ENCODE results near the gene TRPM1.
A peak's percentile ranks its signal among the peaks of the same experiment; 100 is the strongest.

Gene TRPM1

GRCh38 chr15:31083370-31083780, 18.1 kb downstream of the TRPM1 start:
- DNase-seq (ENCODE audit: low read depth in 2 of 2), result no peak

GRCh38 chr15:31082771-31083369, 18.7 kb downstream of the TRPM1 start:
- DNase-seq (ENCODE audit: low read depth in 2 of 2), result no peak

- no peak for DNase-seq (ENCODE audit: low read depth in 2 of 2)
Observed at GRCh38 chr15:31081588-31082250, 19.8 kb downstream of the TRPM1 start.

- DNase-seq (ENCODE audit: low read depth in 2 of 2), result no peak
Observed at GRCh38 chr15:31081056-31081455, 20.5 kb downstream of the TRPM1 start.

GRCh38 chr15:31080591-31081014, 20.9 kb downstream of the TRPM1 start:
- DNase-seq (ENCODE audit: low read depth in 2 of 2), result peak in 1 of 2 donors; percentile 15

- DNase-seq (ENCODE audit: low read depth in 2 of 2), result no peak
Observed at GRCh38 chr15:31079519-31079918, 22.0 kb downstream of the TRPM1 start.

GRCh38 chr15:31078471-31078870, 23.1 kb downstream of the TRPM1 start:
- DNase-seq (ENCODE audit: low read depth in 2 of 2), result no peak

GRCh38 chr15:31077941-31078340, 23.6 kb downstream of the TRPM1 start:
- DNase-seq (ENCODE audit: low read depth in 2 of 2), result no peak

GRCh38 chr15:31077181-31077580, 24.3 kb downstream of the TRPM1 start:
- no peak for DNase-seq (ENCODE audit: low read depth in 2 of 2)

GRCh38 chr15:31074321-31074720, 27.2 kb downstream of the TRPM1 start:
- no peak for DNase-seq (ENCODE audit: low read depth in 2 of 2)

GRCh38 chr15:31070867-31071266, 30.7 kb downstream of the TRPM1 start:
- DNase-seq (ENCODE audit: low read depth in 2 of 2), result no peak

GRCh38 chr15:31069360-31070000, 32.0 kb downstream of the TRPM1 start:
- DNase-seq (ENCODE audit: low read depth in 2 of 2), result no peak

- DNase-seq (ENCODE audit: low read depth in 2 of 2), result no peak
Observed at GRCh38 chr15:31067890-31068603, 33.5 kb downstream of the TRPM1 start.

- no peak for DNase-seq (ENCODE audit: low read depth in 2 of 2)
Observed at GRCh38 chr15:31065824-31066223, 35.7 kb downstream of the TRPM1 start.

GRCh38 chr15:31062911-31063310, 38.6 kb downstream of the TRPM1 start:
- no peak for DNase-seq (ENCODE audit: low read depth in 2 of 2)

- DNase-seq (ENCODE audit: low read depth in 2 of 2), result no peak
Observed at GRCh38 chr15:31062310-31062847, 39.1 kb downstream of the TRPM1 start.

- DNase-seq (ENCODE audit: low read depth in 2 of 2), result no peak
Observed at GRCh38 chr15:31060429-31061140, 40.9 kb downstream of the TRPM1 start.

- DNase-seq (ENCODE audit: low read depth in 2 of 2), result no peak
Observed at GRCh38 chr15:31058236-31058962, 43.1 kb downstream of the TRPM1 start.

GRCh38 chr15:31051496-31052080, 49.9 kb downstream of the TRPM1 start:
- DNase-seq (ENCODE audit: low read depth in 2 of 2), result no peak

- no peak for DNase-seq (ENCODE audit: low read depth in 2 of 2)
Observed at GRCh38 chr15:31050953-31051352, 50.6 kb downstream of the TRPM1 start.

All from stimulated activated CD8-positive, alpha-beta memory T cell treated with anti-CD3 and anti-CD28 coated beads, Interleukin-2, amount 100 ng/mL, for 1 hour (primary cell).